ENCODE results near the gene SVBP.

Gene SVBP

GRCh38 chr1:42831273-42831672 lies 14.1 kb upstream of the SVBP start:
- DNase-seq (ENCODE audit: extremely low read depth, low read depth), result no peak
- TF ChIP-seq, protein P1, sequence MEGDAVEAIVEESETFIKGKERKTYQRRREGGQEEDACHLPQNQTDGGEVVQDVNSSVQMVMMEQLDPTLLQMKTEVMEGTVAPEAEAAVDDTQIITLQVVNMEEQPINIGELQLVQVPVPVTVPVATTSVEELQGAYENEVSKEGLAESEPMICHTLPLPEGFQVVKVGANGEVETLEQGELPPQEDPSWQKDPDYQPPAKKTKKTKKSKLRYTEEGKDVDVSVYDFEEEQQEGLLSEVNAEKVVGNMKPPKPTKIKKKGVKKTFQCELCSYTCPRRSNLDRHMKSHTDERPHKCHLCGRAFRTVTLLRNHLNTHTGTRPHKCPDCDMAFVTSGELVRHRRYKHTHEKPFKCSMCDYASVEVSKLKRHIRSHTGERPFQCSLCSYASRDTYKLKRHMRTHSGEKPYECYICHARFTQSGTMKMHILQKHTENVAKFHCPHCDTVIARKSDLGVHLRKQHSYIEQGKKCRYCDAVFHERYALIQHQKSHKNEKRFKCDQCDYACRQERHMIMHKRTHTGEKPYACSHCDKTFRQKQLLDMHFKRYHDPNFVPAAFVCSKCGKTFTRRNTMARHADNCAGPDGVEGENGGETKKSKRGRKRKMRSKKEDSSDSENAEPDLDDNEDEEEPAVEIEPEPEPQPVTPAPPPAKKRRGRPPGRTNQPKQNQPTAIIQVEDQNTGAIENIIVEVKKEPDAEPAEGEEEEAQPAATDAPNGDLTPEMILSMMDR (IDR thresholded peaks at IDR 0.05; ENCODE audit: low read depth, low read length), result no peak

DNA sequence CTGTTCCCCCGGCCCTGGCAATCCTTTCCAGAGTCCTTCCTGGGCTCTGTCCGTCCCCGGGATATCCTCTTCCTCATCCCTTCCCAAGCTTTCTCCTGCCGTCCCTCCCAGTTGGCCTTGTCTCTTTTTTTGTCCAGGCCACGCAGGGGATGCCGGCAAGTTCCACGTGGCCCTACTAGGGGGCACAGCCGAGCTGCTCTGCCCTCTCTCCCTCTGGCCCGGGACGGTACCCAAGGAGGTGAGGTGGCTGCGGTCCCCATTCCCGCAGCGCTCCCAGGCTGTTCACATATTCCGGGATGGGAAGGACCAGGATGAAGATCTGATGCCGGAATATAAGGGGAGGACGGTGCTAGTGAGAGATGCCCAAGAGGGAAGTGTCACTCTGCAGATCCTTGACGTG lies 13.4 kb upstream of the SVBP start:
- TF ChIP-seq, protein P1 (IDR thresholded peaks at IDR 0.05; ENCODE audit: low read depth, low read length), result no peak
- DNase-seq (ENCODE audit: extremely low read depth, low read depth), result no peak

DNA sequence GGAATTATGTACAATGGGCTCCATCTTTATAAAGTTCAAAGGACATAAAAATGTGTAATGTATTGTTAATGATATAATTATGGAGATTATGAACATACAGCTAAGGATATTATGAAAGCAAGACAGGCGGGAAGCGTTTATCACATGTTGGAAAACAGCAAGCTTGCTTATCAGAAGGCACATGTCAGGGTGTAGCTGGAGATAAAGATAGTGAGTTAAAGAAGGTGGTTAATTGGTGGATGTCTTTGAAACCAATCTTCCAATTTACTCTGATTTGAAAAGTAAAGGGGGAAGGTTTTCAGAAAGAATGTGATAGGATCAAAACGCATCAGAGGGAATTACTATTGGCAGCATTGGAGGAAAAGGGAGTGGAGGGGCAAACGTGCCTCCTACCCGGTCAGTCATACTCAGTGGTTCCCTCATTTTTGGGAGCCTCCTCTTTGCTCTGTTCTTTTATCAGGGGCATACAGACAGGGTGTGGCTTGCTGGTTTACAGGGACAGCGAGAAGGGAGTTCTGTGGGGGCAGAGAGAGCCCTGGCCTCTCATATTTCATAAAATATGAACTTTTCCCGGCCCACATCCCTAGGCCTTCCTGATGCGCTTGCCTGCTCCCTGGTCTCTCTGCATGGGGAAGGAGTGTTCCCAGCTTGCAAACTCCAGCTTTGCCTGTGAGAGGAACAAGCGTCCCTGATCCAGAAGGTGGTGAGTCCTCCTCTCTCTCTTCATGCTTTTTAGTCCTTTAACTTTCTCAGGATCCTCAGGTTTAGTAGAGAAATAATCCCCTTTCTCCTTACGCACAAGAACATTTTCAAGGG lies 8.0 kb upstream of the SVBP start:
- TF ChIP-seq, protein P1 (IDR thresholded peaks at IDR 0.05; ENCODE audit: low read depth, low read length), result no peak
- no peak for DNase-seq (ENCODE audit: extremely low read depth, low read depth)

GRCh38 chr1:42824481-42825035 lies 7.4 kb upstream of the SVBP start:
- no peak for DNase-seq (ENCODE audit: extremely low read depth, low read depth)
- TF ChIP-seq, protein P1 (IDR thresholded peaks at IDR 0.05; ENCODE audit: low read depth, low read length), result no peak

DNA sequence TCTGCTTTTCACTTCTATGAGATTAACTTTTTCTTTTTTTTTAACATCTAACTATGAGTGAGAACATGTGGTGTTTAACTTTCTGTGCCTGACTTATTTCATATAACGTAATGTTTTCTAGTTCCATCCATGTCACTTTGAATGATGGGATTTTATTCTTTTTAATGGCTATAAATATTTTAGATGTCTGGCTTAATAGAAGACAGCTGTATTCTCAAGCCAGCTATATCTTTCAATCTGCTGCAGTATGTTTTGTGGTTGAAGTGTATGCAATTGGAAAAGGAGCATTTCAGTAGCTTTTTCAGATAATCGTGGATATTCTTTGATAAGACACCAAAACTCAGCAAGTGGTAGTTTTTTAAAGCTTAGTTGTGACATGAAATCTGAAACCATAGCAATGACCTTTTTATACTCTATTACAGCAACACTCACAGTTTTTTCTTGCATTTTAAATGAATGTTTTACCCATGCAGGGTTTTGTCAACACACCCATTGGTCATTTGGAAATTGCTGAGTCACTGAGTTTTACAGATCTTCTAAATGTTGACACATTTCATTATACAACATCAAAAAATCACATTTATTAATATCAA lies 5.7 kb upstream of the SVBP start:
- TF ChIP-seq, protein P1 (IDR thresholded peaks at IDR 0.05; ENCODE audit: low read depth, low read length), result no peak
- DNase-seq (ENCODE audit: extremely low read depth, low read depth), result peak; percentile 38

DNA sequence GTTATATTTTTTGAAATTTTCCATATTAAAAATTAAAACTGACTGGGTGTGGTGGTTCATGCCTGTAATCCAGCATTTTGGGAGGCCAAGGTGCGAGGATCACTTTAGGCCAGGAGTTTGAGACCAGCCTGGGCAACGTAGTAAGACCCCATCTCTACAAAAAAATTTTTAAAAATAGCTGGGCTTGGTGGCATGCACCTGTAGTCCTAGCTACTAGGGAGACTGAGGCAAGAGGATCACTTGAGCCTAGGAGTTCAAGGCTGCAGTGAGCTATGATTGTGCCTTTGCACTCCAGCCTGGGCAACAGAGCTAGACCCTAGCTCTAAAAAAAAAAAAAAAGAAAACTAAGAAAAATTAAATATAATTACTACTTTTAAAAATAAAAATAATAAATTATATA lies 4.5 kb upstream of the SVBP start:
- TF ChIP-seq, protein P1 (IDR thresholded peaks at IDR 0.05; ENCODE audit: low read depth, low read length), result no peak
- no peak for DNase-seq (ENCODE audit: extremely low read depth, low read depth)

- TF ChIP-seq, protein P1 (IDR thresholded peaks at IDR 0.05; ENCODE audit: low read depth, low read length), result no peak
- no peak for DNase-seq (ENCODE audit: extremely low read depth, low read depth)
Measured at GRCh38 chr1:42820813-42821212, 3.6 kb upstream of the SVBP start.

All from AG09319 (cell line).